Effector CD8-positive, alpha-beta T cell (primary cell): ENCODE data around the gene MGAT4C.
"Not testable (repeated sequence)": the region's sequence is repeated elsewhere in the genome, so short reads cannot be mapped to it uniquely, and the experiment has no call there.

Experiments used
- DNase-seq: peaks from one replicate; lab custom pipeline; 2025; lab: John Stamatoyannopoulos, UW
- total RNA-seq, 4 experiments: gene quantifications; one replicate each; lab custom pipeline; 2026; lab: John Stamatoyannopoulos, UW

Gene MGAT4C
- 0 to 0.18 (median 0) reads per million in 4 experiments for total RNA-seq

DNA sequence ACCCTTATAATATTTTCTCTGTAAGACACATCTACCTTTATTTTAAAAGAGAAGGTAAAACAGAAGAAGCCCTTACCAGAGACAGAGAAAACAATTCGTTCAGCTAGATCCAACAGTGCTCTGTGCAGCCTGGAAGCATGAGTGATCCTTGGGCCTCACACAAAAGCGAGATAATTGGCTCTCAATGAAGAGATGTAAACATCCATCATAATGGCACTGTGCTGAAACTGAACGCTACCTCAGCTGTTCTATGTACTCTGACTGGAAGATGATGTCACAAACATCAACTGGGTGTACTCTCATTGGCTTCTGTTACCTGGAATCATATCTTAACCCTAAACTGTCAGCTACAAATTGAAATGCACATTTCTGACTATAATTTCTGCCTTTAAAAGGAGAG lies at the start of gene MGAT4C:
Gene MGAT4C (minus strand): TSS at position 229 of the 400 bp plus-strand sequence.
- DNase-seq, result no peak

DNA sequence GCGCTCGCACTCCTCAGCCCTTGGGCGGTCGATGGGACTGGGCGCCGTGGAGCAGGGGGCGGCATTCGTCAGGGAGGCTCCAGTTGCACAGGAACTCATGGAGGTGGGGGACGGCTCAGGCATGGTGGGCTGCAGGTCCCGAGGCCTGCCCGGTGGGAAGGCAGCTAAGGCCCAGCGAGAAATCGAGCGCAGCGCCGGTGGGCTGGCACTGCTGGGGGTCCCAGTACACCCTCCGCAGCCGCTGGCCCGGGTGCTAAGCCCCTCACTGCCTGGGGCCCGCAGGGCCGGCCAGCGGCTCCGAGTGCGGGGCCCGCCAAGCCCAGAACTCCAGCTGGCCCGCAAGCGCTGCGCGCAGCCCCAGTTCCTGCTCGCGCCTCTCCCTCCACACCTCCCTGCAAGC lies 40.2 kb upstream of the MGAT4C start:
- not testable (repeated sequence) for DNase-seq

GRCh38 chr12:86293682-86294240 lies 37.6 kb upstream of the MGAT4C start:
- no peak for DNase-seq

DNA sequence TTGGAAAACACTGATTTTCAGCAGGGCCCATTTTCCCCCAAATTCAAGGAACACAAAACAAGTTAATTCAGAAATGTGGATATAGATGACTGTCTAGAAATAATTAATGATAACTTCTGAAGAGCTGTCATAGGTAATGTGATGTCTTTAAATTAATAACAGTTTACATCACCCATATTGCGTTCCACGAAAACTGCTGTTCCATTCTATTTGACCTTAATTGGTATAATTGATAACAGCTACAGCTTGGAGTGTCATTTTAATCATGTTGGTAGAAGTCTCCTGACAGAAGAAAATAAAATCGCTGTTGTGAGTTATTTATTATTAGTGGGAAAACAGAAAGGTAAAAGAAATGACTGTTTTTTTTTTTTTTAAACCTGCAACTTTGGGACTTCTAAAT lies 36.3 kb upstream of the MGAT4C start:
- DNase-seq, result no peak

- no peak for DNase-seq
Measured at GRCh38 chr12:86290615-86291014, 34.4 kb upstream of the MGAT4C start.

DNA sequence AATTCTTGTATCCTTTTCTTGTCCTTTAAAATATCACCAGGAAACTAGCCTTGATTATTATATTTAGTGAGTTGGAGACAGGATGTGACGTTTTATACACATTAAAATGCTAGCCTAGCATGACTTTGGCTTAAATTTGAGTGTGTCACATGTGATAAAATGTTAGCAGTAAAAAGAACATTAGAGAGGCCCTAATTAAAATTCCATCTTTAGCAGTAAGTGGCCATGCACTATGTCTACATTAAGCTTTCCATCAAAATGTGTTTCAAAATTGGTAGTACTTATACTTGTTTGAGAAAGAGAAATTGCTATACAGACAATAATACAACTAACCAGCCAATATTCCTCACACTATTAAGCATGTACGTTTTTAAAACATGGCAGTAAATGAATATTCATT lies 29.9 kb upstream of the MGAT4C start:
- DNase-seq, result no peak

DNA sequence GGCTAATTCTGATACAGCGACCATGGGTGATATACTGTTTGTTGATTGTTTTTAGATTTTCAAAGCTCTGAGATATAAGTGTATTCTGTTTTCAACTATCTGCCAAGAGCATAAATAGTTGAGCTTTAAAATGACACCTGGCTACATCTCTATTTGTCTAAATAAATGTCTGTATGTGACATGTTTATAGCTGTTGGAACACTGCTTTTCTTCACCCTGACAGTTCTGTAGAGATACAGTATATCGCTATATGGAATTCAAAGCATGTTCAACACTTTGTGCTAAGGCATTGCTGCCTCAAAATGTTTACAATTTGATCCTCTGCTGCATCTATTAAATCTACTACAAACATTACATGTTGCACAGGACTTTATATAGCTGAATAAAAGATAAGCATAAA lies 27.4 kb upstream of the MGAT4C start:
- DNase-seq, result no peak

DNA sequence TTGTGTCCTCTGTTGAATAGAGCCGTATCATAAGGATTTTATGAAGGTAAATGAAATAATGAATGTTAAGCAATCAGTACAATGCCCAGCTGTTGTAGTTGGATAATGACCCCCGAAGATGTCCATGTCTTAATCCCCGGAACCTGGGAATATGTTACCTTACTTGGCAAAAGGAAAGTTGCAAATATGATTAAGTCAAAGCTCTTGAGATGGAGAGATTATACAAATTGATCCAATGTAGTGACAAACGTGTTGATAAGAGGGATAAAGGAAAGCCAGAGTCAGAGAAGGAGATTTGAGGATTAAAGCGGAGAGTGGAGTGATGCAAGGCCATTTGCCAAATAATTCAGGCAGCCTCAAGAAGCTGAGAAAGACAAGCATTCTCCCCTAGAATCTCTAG lies 19.2 kb upstream of the MGAT4C start:
- no peak for DNase-seq

DNA sequence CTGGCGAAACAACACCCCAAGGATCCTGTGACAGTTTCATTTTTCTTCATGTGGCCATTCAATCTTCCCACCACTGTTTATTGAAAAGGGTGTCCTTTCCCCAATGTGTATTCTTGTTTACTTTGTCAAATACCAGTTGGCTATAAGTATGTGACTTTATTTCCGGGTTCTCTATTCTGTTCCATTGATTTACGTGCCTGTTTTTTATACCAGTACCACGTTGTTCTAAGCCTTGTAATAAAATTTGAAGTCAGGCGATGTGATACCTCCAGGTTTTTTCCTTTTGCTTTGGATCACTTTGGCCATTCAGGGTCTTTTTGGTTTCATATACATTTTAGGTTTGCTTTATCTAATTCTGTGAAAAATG lies 9.1 kb upstream of the MGAT4C start:
- DNase-seq, result no peak

GRCh38 chr12:86264451-86265328 lies 8.5 kb upstream of the MGAT4C start:
- no peak for DNase-seq

- DNase-seq, result no peak
Measured at GRCh38 chr12:86261578-86261977, 5.4 kb upstream of the MGAT4C start.

GRCh38 chr12:86261142-86261541 lies 5.0 kb upstream of the MGAT4C start:
- no peak for DNase-seq

DNA sequence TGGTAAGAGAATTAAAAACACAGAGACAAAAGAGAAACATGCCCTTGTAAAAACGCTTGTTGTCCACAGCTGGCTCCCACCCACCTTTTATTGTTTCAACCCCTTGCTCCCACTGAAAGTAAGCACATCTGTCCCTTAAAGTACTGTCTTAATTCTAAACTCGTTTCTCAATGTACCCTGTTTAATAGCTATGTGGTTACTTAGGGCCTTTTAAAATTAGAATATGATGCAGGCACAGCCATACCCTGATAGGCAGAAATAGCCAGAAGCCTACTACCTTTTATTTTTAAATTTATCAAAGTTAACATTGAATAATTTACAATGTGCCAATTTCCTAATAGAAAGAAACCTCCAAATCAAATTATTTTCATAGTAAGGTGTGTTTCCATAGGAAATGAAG lies 4.0 kb upstream of the MGAT4C start:
- DNase-seq, result no peak

GRCh38 chr12:86257134-86257533 lies 943 bp upstream of the MGAT4C start:
- DNase-seq, result no peak

- no peak for DNase-seq
Measured at GRCh38 chr12:86254399-86255107, 1.6 kb downstream of the MGAT4C start.

DNA sequence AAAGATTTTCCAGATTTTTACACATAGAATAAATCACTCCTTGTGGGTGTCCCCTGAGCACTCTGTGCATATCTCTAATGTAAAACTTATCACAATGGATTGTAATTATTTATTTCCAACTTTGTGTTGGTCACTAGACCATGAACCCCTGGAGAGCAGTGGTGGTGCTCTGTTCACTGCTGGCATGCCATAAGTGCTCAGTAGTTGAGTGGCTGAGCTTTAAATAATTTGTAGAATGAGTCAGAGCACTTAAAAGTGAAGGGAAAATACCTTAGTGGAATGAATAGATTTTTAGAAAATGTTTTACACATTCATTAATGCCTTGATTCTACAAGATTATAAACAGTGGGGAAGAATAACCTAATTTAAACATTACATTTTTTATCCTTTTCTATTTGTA lies 6.3 kb downstream of the MGAT4C start:
- DNase-seq, result no peak

DNA sequence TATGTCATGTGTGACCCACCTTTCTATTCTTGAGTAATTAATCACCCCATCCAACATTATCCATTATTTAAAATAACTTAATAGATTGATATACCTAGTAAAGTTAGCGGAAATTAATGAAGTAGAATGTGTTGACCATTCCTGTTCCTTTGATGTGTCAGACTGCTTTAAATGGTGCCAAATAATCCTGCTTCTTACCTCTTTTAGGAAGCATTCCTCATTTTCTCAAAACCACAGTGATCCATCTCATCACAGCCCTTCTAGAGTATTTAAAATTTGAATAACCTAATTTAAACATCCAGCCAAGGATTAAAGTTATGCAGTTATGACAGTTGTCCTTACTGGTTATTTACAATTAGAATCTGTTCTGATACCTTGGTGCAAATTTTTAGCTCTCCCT lies 6.9 kb downstream of the MGAT4C start:
- DNase-seq, result no peak

- DNase-seq, result no peak
Measured at GRCh38 chr12:86247871-86248270, 8.3 kb downstream of the MGAT4C start.

- DNase-seq, result no peak
Measured at GRCh38 chr12:86241600-86241999, 14.6 kb downstream of the MGAT4C start.

DNA sequence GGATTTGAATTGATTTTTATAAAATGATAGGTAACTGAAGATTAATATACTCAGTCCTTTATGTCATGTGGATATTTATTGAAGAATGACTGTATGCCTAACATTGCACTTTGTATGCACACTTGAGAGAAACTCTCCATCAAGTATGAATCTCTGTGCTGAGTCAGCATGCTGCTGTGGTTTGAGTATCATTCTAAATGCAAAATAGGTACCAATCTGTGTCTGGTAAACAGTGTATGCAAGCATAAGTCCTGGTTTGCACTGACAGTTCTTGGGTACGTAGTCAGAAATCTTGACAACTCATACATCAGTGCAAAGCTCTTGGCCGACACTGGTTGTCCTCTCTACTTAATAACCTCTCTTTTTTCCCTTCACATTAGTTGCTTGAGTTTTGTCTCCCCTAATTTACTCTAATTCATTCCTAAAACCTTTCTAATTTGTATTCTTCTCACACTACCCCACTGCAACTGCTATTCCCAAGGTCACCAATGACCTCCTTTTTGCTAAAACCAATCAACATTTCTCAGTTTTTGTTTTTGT lies 21.8 kb downstream of the MGAT4C start:
- DNase-seq, result no peak

GRCh38 chr12:86233126-86233525 lies 23.1 kb downstream of the MGAT4C start:
- DNase-seq, result no peak

- DNase-seq, result no peak
Measured at GRCh38 chr12:86230516-86231146, 25.6 kb downstream of the MGAT4C start.
